Measurements from ENCODE around the gene TLDC2.
"Not testable (repeated sequence)": the region's sequence is repeated elsewhere in the genome, so short reads cannot be mapped to it uniquely, and the experiment has no call there.

The TLDC2 gene

DNA sequence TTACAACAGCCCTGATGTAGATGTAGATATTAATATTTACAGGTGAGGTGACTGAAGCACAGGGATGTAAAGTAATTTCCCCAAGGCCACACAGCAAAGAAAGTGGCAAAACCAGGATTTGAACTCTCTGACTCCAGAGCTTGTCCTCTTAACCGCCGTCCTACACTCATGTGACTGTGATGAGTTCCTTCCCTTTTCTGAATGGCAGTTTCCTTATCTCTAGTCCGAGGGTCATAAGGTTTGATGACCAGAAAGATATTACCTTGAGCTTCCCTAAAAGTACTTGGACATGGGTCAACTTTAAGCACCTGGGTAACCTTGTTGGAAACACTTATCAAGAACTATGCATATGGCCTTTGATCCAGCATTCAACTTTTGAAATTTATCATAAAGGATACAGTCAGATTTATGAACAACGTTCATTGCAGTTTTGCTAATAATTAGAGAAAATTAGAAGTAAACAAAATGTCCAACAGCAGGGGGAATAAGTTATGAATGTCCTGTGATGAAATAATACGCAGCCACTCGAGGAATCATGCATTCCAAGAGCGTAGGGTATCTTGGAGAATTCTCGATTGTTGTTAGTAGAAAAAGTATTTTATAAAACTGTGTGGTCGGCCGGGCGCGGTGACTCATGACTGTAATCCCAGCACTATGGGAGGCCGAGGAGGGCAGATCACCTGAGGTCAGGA, 2.3 kb upstream of the TLDC2 start:
- Histone ChIP-seq H3K4me1 (ENCODE audit: insufficient read depth, poor library complexity, severe bottlenecking) (no peaks in the 10 kb centered on the region), H3K9me3 (ENCODE audit: severe bottlenecking) (no peaks in the 10 kb centered on the region), H3K4me3 (ENCODE audit: severe bottlenecking) (no peak overlapping the region), H3K36me3 (ENCODE audit: low read depth) (no peaks in the 10 kb centered on the region), H3K27ac (ENCODE audit: poor library complexity, severe bottlenecking) (no peak overlapping the region), H3K27me3 (ENCODE audit: insufficient read depth, poor library complexity, severe bottlenecking) (no peaks in the 10 kb centered on the region)
- ATAC-seq (ENCODE audit: low read depth): no peak
- no peak for DNase-seq (ENCODE audit: low spot score)
- TF ChIP-seq, protein P1, sequence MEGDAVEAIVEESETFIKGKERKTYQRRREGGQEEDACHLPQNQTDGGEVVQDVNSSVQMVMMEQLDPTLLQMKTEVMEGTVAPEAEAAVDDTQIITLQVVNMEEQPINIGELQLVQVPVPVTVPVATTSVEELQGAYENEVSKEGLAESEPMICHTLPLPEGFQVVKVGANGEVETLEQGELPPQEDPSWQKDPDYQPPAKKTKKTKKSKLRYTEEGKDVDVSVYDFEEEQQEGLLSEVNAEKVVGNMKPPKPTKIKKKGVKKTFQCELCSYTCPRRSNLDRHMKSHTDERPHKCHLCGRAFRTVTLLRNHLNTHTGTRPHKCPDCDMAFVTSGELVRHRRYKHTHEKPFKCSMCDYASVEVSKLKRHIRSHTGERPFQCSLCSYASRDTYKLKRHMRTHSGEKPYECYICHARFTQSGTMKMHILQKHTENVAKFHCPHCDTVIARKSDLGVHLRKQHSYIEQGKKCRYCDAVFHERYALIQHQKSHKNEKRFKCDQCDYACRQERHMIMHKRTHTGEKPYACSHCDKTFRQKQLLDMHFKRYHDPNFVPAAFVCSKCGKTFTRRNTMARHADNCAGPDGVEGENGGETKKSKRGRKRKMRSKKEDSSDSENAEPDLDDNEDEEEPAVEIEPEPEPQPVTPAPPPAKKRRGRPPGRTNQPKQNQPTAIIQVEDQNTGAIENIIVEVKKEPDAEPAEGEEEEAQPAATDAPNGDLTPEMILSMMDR (IDR thresholded peaks at IDR 0.05; ENCODE audit: poor library complexity, severe bottlenecking): no peak

DNA sequence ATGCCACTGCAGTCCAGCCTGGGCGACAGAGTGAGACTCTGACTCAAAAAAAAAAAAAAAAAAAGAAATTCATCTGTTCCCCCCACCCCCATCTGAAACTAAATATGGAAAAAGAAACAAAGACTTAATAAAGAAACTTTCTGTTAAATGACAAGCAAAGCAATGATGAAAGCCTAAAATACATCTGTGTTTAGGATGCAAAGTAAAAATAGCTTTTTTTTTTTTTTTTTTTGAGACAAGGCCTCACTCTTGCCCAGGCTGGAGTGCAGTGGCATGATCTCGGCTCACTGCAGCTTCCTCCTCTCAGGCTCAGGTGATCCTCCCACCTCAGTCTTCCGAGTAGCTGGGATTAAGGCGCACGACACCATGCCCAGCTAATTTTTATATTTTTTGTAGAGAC, 845 bp upstream of the TLDC2 start:
- not testable (repeated sequence) for H3K27me3 ChIP-seq (ENCODE audit: insufficient read depth, poor library complexity, severe bottlenecking); H3K4me1 ChIP-seq (ENCODE audit: insufficient read depth, poor library complexity, severe bottlenecking); H3K36me3 ChIP-seq (ENCODE audit: low read depth); DNase-seq (ENCODE audit: low spot score); ATAC-seq (ENCODE audit: low read depth); H3K27ac ChIP-seq (ENCODE audit: poor library complexity, severe bottlenecking); H3K4me3 ChIP-seq (ENCODE audit: severe bottlenecking); H3K9me3 ChIP-seq (ENCODE audit: severe bottlenecking)

DNA sequence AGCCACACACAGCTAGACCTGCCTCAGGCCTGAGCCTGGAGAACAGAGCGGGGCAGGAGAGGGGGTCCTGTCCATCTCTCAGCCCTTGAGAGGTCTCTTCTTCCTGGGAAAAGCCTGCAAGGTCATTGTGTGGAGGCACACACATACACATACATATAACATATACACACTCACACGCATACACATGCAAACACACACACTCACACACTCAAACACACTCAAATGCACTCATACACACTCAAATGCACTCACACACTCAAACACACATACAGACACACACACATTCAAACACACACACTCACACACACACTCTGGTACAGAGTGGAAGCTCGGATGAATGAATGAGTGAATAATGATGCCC, 515 bp downstream of the TLDC2 start:
- Histone ChIP-seq H3K36me3 (ENCODE audit: low read depth) (no peaks in the 10 kb centered on the region), H3K27ac (ENCODE audit: poor library complexity, severe bottlenecking) (no peak overlapping the region), H3K9me3 (ENCODE audit: severe bottlenecking) (no peaks in the 10 kb centered on the region), H3K27me3 (ENCODE audit: insufficient read depth, poor library complexity, severe bottlenecking) (no peaks in the 10 kb centered on the region), H3K4me3 (ENCODE audit: severe bottlenecking) (no peak overlapping the region), H3K4me1 (ENCODE audit: insufficient read depth, poor library complexity, severe bottlenecking) (no peaks in the 10 kb centered on the region)
- DNase-seq (ENCODE audit: low spot score) (no peak), ATAC-seq (ENCODE audit: low read depth) (no peak)
- TF ChIP-seq, protein P1 (IDR thresholded peaks at IDR 0.05; ENCODE audit: poor library complexity, severe bottlenecking): no peak

DNA sequence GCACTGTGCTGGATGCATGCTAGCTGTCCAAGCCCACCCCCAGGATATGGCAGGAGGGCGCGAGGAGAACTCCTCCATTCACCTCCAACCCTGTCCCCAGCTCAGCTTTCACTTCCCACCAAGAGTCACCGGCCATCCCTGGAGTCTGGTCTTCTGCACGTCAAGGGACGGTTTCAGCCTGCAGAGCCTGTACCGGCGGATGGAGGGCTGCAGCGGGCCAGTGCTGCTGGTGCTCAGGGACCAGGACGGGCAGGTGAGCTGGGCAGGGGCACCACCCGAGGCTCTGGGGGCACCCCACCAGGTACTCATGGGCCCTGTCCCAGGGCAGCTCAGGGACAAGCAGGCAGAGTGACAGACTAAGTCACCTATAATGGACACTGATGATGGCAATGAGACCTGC, 3.0 kb downstream of the TLDC2 start:
- TF ChIP-seq, protein P1 (IDR thresholded peaks at IDR 0.05; ENCODE audit: poor library complexity, severe bottlenecking): no peak
- Histone ChIP-seq H3K36me3 (ENCODE audit: low read depth) (no peaks in the 10 kb centered on the region), H3K27me3 (ENCODE audit: insufficient read depth, poor library complexity, severe bottlenecking) (no peaks in the 10 kb centered on the region), H3K27ac (ENCODE audit: poor library complexity, severe bottlenecking) (no peak overlapping the region), H3K4me1 (ENCODE audit: insufficient read depth, poor library complexity, severe bottlenecking) (no peaks in the 10 kb centered on the region), H3K4me3 (ENCODE audit: severe bottlenecking) (no peak overlapping the region), H3K9me3 (ENCODE audit: severe bottlenecking) (no peaks in the 10 kb centered on the region)
- DNase-seq (ENCODE audit: low spot score) (no peak), ATAC-seq (ENCODE audit: low read depth) (no peak)

DNA sequence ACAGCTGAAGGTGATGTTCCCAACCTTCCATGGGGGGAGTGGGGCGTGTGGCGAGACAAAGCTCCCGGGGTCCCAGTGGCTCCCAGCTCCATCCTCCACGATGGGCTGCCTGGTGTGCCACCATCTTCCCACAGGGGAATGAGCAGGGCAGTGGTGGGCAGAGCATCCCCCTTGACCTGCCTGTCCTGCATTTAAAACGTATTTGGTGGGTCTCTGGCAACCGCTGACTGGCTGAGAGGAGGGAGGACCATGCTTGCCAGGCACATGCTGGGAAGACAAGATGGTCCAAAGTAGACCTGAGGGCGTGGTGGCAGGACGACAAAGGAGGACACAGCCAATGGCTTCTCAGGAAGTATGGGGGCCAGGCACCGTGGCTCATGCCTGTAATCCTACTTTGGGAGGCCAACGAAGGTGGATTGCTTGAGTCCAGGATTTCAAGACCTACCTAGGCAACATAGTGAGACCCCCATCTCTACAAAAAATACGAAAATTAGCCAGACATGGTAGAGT, 4.9 kb downstream of the TLDC2 start:
- DNase-seq (ENCODE audit: low spot score) (peak; percentile 73), ATAC-seq (ENCODE audit: low read depth) (no peak)
- no peak overlapping the region for H3K27ac ChIP-seq (ENCODE audit: poor library complexity, severe bottlenecking)
- H3K4me1 ChIP-seq (ENCODE audit: insufficient read depth, poor library complexity, severe bottlenecking): no peaks in the 10 kb centered on the region
- TF ChIP-seq, protein P1 (IDR thresholded peaks at IDR 0.05; ENCODE audit: poor library complexity, severe bottlenecking): no peak
- H3K9me3 ChIP-seq (ENCODE audit: severe bottlenecking): no peaks in the 10 kb centered on the region
- H3K4me3 ChIP-seq (ENCODE audit: severe bottlenecking): no peak overlapping the region
- no peaks in the 10 kb centered on the region for H3K27me3 ChIP-seq (ENCODE audit: insufficient read depth, poor library complexity, severe bottlenecking)
- no peaks in the 10 kb centered on the region for H3K36me3 ChIP-seq (ENCODE audit: low read depth)

All from RWPE2 (cell line).